ENCODE results near the gene B3GNT5. TPM values are rescaled to one million over a fixed set of nuclear protein-coding genes. Genes with fewer than 3 reads are reported as not detected.

The B3GNT5 gene
- total and polyA plus RNA-seq, 2 of the 8 experiments (the other 6 are each of a cell fraction or from before 2014, with no cell fraction given), result 2.4 to 9.7 TPM

GRCh38 chr3:183313764-183314163 is 60.7 kb downstream of the B3GNT5 start (continued):
- TF ChIP-seq TAF1 (IDR thresholded peaks at IDR 0.05; ENCODE audit: low read depth, low read length), result no peak
- no peak for TF ChIP-seq HDAC6 (IDR thresholded peaks at IDR 0.05; ENCODE audit: low read depth, low read length)

Data from H1 (cell line).